NCI-H2196 (cell line): Measurements from ENCODE around the gene PLA2G4E.

Source experiments
- DNase-seq: peaks from one replicate; lab custom pipeline; 2025; ENCODE audit not compliant: unreplicated experiment; lab: John Stamatoyannopoulos, UW

The PLA2G4E gene

DNA sequence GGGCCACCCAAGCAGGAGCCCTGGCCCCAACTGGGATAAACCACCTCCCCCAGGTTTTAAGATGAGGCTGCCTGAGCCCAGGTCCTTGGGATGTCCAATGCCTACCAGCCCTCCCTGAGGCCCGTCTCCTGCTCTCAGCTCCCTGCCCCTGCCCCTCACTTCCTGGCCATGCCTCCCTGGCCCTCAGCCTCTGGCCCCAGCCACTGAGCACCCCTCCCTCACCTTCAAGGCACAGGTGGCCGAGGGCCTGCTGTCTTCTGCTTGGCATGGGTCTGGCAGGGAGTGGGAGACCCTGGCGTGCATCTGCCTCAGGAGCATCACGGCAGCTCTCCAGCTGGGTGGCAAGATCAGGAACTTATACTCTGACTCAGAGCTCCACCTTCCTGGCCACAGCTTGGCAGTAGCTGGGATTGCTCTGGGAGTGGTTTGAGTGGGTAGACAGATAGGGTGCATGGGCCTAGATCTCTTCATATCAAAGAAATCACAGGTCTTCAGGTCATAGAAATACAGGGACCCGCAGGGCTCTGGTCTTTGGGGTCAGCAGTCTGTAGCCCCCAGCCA, at the start of gene PLA2G4E:
TSS of gene PLA2G4E (minus strand) at position 330 of the 561 bp plus-strand sequence. CDS start at position 318, 12 bp downstream.
- no peak for DNase-seq

- no peak for DNase-seq
Measured at GRCh38 chr15:42070279-42070975, 49.6 kb upstream of the PLA2G4E start.

- DNase-seq, result no peak
Measured at GRCh38 chr15:42069496-42070278, 48.8 kb upstream of the PLA2G4E start.

DNA sequence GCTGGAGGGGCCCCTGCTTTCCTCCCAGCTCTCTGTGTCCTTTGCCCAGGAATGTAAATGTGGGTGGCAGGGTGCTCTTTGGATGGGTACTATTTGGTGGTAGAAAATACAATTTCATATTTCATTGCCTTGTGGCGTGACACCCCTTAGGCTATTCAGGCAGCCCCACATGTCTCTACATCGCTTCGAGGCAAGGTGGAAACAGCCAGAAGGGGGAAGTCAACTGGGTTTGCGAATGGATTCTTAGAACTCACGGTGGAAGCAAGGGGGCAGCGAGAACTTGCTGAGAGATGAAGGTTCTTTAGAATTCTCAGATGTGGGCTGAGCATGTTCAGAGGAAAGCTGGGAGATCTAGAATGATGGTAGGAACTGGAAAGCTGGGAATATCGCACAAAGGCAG, 48.2 kb upstream of the PLA2G4E start:
- no peak for DNase-seq

GRCh38 chr15:42068601-42069000, 47.8 kb upstream of the PLA2G4E start:
- DNase-seq, result no peak

DNA sequence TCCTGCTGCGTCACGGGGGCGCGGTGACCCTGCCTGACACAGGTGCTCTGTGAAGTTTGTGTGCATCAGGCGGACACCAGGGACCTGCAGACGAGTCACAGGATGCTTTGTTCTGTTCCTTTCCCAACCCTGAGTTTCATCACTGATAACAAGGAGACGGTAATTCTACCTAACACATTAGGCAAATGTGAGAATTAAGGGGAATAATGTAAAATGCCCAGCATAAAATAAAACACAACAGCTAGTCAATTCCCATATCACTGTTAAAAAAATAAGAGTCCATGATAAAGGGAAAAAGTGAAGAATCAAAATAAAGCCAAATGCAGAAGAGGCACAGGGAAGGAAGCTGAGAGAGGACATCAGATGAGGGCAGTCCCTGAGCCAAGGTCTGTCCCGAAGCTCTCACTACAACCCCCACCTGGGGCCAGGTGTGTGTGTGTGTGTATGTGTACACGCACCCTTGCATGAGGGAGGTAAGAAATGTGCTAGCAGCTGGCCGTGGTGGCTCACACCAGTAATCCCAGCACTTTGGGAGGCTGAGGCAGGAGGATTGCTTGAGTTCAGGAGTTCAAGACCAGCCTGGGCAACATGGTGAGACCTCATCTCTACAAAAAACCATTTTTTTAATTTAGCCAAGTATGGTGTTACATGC, 46.0 kb upstream of the PLA2G4E start:
- DNase-seq, result no peak

GRCh38 chr15:42065468-42065867, 44.6 kb upstream of the PLA2G4E start:
- no peak for DNase-seq

GRCh38 chr15:42065033-42065432, 44.2 kb upstream of the PLA2G4E start:
- DNase-seq, result no peak

DNA sequence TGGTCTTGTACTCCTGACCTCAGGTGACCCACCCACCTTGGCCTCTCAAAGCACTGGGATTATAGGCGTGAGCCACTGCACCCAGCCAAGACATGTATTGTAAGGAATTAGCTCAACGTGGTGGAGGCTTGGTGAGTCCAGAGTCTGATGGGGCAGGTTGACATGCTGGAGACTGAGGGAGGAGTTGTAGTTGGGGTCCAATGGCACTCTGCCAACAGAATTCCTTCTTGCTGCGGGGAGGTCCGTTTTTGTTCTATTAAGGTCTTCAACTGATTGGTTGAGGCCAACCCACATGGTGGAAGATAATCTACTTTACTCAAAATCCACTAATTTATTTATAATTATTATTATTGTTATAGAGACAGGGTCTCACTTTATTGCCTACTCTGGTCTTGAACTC, 43.4 kb upstream of the PLA2G4E start:
- no peak for DNase-seq

GRCh38 chr15:42063122-42063848, 42.4 kb upstream of the PLA2G4E start:
- DNase-seq, result no peak

DNA sequence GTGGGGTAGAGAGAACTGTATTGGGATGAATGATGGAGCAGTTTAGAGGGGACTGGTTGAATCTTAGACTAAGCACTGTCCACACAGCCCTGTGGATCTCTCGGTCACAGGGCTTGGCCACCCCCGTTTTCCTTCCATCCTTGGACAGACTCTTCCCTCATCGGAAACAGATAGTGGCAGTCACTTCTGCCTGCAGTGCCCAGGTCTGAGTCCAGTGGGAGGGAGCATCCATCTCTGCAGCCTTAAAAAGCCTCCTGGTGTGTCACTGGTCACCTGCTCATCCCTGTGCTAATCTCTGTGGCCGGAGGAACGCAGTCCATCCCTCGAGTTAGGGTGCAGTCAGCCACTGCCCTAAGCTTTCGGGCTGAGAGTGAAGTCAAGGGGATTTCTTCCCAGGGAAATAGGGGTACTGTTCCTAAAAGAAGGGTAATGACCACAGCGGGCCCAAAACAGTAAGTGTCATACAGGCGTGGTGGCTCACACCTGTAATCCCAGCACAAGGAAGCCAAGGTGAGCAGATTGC, 41.5 kb upstream of the PLA2G4E start:
- DNase-seq, result no peak

- peak; percentile 5 for DNase-seq
Measured at GRCh38 chr15:42060797-42061196, 40.0 kb upstream of the PLA2G4E start.

DNA sequence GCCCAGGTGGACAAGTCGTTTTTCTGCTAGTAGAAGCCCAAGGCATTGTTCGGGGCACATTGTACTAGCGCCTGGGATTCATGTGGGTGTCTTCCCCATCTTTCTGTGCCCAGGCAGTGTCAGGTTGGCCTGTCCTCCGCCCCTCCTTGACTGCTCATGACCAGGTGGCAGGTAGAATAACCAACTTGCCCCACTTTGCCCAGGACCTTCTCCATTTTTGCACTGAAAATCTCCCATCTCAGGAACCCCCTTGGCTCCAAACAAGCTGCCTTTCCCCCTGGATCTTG, 39.6 kb upstream of the PLA2G4E start:
- DNase-seq, result no peak

DNA sequence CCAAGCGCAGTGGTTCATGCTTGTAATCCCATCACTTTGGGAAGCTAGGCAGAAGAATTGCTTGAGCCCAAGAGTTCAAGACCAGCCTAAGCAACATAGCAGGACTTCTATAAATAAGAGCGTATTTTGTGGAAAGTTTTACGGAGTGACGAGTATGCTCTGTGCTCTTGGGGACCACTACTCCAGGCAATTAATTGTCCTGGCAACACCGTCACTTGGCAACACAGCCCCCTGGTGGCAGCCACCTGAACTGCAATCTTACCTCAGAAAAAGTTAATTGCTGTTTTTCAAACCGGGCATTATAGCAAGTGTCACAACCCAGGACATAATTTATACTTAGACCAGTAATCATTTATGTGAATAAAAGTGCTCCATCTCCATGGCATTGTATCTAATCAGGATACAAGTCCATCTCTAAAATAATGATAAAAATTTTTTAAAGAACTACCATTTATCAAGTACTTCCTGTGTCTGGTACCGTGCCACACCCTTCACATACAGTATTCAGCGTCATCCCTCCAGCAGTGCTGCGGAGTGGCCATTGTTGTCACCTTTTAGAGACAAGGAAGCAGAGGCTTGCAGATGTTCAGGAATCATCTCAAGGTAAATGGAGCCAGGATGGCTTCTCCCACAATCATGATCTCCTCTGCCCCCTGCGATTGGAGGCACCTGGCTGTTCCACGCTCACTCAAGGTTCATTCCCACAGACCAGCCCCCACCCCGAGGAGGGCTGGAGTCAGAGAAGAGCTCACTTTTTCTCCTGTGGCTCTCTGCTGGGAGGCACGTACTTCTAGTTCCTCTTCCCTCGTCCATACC, 39.0 kb upstream of the PLA2G4E start:
- peak; percentile 18 for DNase-seq

- no peak for DNase-seq
Measured at GRCh38 chr15:42058791-42059190, 37.9 kb upstream of the PLA2G4E start.

- no peak for DNase-seq
Measured at GRCh38 chr15:42057799-42058646, 37.2 kb upstream of the PLA2G4E start.

- no peak for DNase-seq
Measured at GRCh38 chr15:42056934-42057798, 36.3 kb upstream of the PLA2G4E start.

- no peak for DNase-seq
Measured at GRCh38 chr15:42053914-42054313, 33.1 kb upstream of the PLA2G4E start.
